Rectal smooth muscle tissue (tissue), 1 donor: ENCODE measurements around the gene KRTAP19-7.

Experiments used
- H3K27ac ChIP-seq: one replicate; pipeline ENCODE4 v1.7.0; 2013; ENCODE audit warnings: low read depth, low read length, inconsistent platforms
- H3K27me3 ChIP-seq: one replicate; pipeline ENCODE4 v1.7.0; 2013; ENCODE audit warnings: low read length; ENCODE audit not compliant: control insufficient read depth, insufficient read depth
- H3K36me3 ChIP-seq: one replicate; pipeline ENCODE4 v1.7.0; 2013; ENCODE audit warnings: low read length; ENCODE audit not compliant: control insufficient read depth, insufficient read depth
- H3K4me1 ChIP-seq: one replicate; pipeline ENCODE4 v1.7.0; 2013; ENCODE audit warnings: low read length; ENCODE audit not compliant: control insufficient read depth, insufficient read depth
- H3K4me3 ChIP-seq: one replicate; pipeline ENCODE4 v1.7.0; 2013; ENCODE audit warnings: low read length
- H3K9ac ChIP-seq: one replicate; pipeline ENCODE4 v1.7.0; 2013; ENCODE audit warnings: low read length

Gene KRTAP19-7

GRCh38 chr21:30561264-30561895 lies at the start of gene KRTAP19-7:
KRTAP19-7 (minus strand) TSS chr21:30561314; CDS start chr21:30561289, 25 bp downstream.
- H3K27me3 ChIP-seq = no peaks in the 10 kb centered on the region
- no peak within 1 kb of the TSS for H3K9ac ChIP-seq
- H3K36me3 ChIP-seq = no peaks in the 10 kb centered on the region
- no peaks in the 10 kb centered on the region for H3K4me1 ChIP-seq
- H3K4me3 ChIP-seq = no peak within 1 kb of the TSS
- H3K27ac ChIP-seq = no peak within 1 kb of the TSS

- Histone ChIP-seq H3K9ac (no peak overlapping the region), H3K4me3 (no peak overlapping the region), H3K36me3 (no peaks in the 10 kb centered on the region), H3K4me1 (no peaks in the 10 kb centered on the region), H3K27ac (no peak overlapping the region), H3K27me3 (no peaks in the 10 kb centered on the region)
These were observed 44.9 kb upstream of the KRTAP19-7 start for GRCh38 chr21:30605968-30606367.

- Histone ChIP-seq H3K9ac (no peak within 1 kb of the TSS), H3K27ac (no peak within 1 kb of the TSS), H3K4me1 (no peaks in the 10 kb centered on the region), H3K4me3 (no peak within 1 kb of the TSS), H3K36me3 (no peaks in the 10 kb centered on the region), H3K27me3 (no peaks in the 10 kb centered on the region)
These were observed 39.7 kb upstream of the KRTAP19-7 start, which contains the start of gene KRTAP22-1 for GRCh38 chr21:30600787-30601186. KRTAP22-1 (plus strand) TSS chr21:30601087.

- Histone ChIP-seq H3K4me1 (no peaks in the 10 kb centered on the region), H3K27me3 (no peaks in the 10 kb centered on the region), H3K36me3 (no peaks in the 10 kb centered on the region), H3K27ac (no peak within 1 kb of the TSS), H3K4me3 (no peak within 1 kb of the TSS), H3K9ac (no peak within 1 kb of the TSS)
These were observed 37.7 kb upstream of the KRTAP19-7 start, which contains the start of gene KRTAP6-2 for GRCh38 chr21:30598802-30599201. KRTAP6-2 (minus strand) TSS chr21:30598902; CDS start chr21:30598874, 28 bp downstream.

GRCh38 chr21:30592140-30592539 lies 31.0 kb upstream of the KRTAP19-7 start, which contains the start of gene KRTAP6-3:
KRTAP6-3 (plus strand) TSS chr21:30592440; CDS start chr21:30592446, 6 bp downstream.
- Histone ChIP-seq H3K9ac (no peak within 1 kb of the TSS), H3K4me1 (no peaks in the 10 kb centered on the region), H3K4me3 (no peak within 1 kb of the TSS), H3K27me3 (no peaks in the 10 kb centered on the region), H3K27ac (no peak within 1 kb of the TSS), H3K36me3 (no peaks in the 10 kb centered on the region)

- no peak within 1 kb of the TSS for H3K27ac ChIP-seq
- H3K4me1 ChIP-seq = no peaks in the 10 kb centered on the region
- no peaks in the 10 kb centered on the region for H3K27me3 ChIP-seq
- no peak within 1 kb of the TSS for H3K9ac ChIP-seq
- H3K4me3 ChIP-seq = no peak within 1 kb of the TSS
- H3K36me3 ChIP-seq = no peaks in the 10 kb centered on the region
These were observed 29.2 kb upstream of the KRTAP19-7 start, which contains the start of gene KRTAP22-2 for GRCh38 chr21:30590297-30590696. KRTAP22-2 (minus strand) TSS chr21:30590397.

- H3K4me1 ChIP-seq = no peaks in the 10 kb centered on the region
- H3K36me3 ChIP-seq = no peaks in the 10 kb centered on the region
- H3K27ac ChIP-seq = no peak overlapping the region
- H3K9ac ChIP-seq = no peak overlapping the region
- no peak overlapping the region for H3K4me3 ChIP-seq
- no peaks in the 10 kb centered on the region for H3K27me3 ChIP-seq
These were observed 21.8 kb upstream of the KRTAP19-7 start for GRCh38 chr21:30582870-30583269.

GRCh38 chr21:30580132-30580531 lies 19.0 kb upstream of the KRTAP19-7 start:
- H3K4me3 ChIP-seq = no peak overlapping the region
- no peaks in the 10 kb centered on the region for H3K27me3 ChIP-seq
- no peaks in the 10 kb centered on the region for H3K4me1 ChIP-seq
- H3K36me3 ChIP-seq = no peaks in the 10 kb centered on the region
- no peak overlapping the region for H3K27ac ChIP-seq
- H3K9ac ChIP-seq = no peak overlapping the region

- H3K27me3 ChIP-seq = no peaks in the 10 kb centered on the region
- no peaks in the 10 kb centered on the region for H3K4me1 ChIP-seq
- H3K9ac ChIP-seq = no peak overlapping the region
- H3K36me3 ChIP-seq = no peaks in the 10 kb centered on the region
- no peak overlapping the region for H3K27ac ChIP-seq
- H3K4me3 ChIP-seq = no peak overlapping the region
These were observed 18.2 kb upstream of the KRTAP19-7 start for GRCh38 chr21:30579346-30579745.

- Histone ChIP-seq H3K27ac (no peak overlapping the region), H3K9ac (no peak overlapping the region), H3K4me1 (no peaks in the 10 kb centered on the region), H3K27me3 (no peaks in the 10 kb centered on the region), H3K4me3 (no peak overlapping the region), H3K36me3 (no peaks in the 10 kb centered on the region)
These were observed 16.7 kb upstream of the KRTAP19-7 start for GRCh38 chr21:30577766-30578165.

GRCh38 chr21:30567617-30568016 lies 6.5 kb upstream of the KRTAP19-7 start:
- H3K9ac ChIP-seq = no peak overlapping the region
- no peaks in the 10 kb centered on the region for H3K4me1 ChIP-seq
- H3K36me3 ChIP-seq = no peaks in the 10 kb centered on the region
- no peak overlapping the region for H3K4me3 ChIP-seq
- H3K27ac ChIP-seq = no peak overlapping the region
- no peaks in the 10 kb centered on the region for H3K27me3 ChIP-seq

- no peaks in the 10 kb centered on the region for H3K36me3 ChIP-seq
- no peak overlapping the region for H3K27ac ChIP-seq
- H3K4me3 ChIP-seq = no peak overlapping the region
- H3K27me3 ChIP-seq = no peaks in the 10 kb centered on the region
- no peak overlapping the region for H3K9ac ChIP-seq
- H3K4me1 ChIP-seq = no peaks in the 10 kb centered on the region
These were observed 2.5 kb upstream of the KRTAP19-7 start for GRCh38 chr21:30563630-30564029.

GRCh38 chr21:30563072-30563471 lies 2.0 kb upstream of the KRTAP19-7 start:
- Histone ChIP-seq H3K27me3 (no peaks in the 10 kb centered on the region), H3K4me1 (no peaks in the 10 kb centered on the region), H3K9ac (no peak overlapping the region), H3K4me3 (no peak overlapping the region), H3K27ac (no peak overlapping the region), H3K36me3 (no peaks in the 10 kb centered on the region)
